B cell (primary cell): Measurements from ENCODE around the gene LRRC4B. TPM values are rescaled to one million over a fixed set of nuclear protein-coding genes. Genes with fewer than 3 reads are reported as not detected.

Experiments used
- ATAC-seq: fragments of 200-7000 bp; cut with Tn5 transposase; one replicate; pipeline ENCODE4 v1.10.0; 2021; ENCODE audit warnings: low read depth, mild to moderate bottlenecking, moderate number of reproducible peaks, moderate library complexity
- CTCF ChIA-PET: fragments of 350-600 bp; sonication (Branson Sonifier 250); formaldehyde crosslinking; loops from one replicate; lab custom pipeline; 2021; ENCODE audit warnings: antibody characterized with exemption, inconsistent platforms; lab: Charles Lee
- POLR2A ChIA-PET: fragments of 350-600 bp; sonication (Branson Sonifier 250); formaldehyde crosslinking; loops from one replicate; lab custom pipeline; 2021; ENCODE audit warnings: antibody characterized with exemption; lab: Charles Lee
- DNase-seq: peaks from one replicate; pipeline ENCODE4 v3.0.0; 2013
- H2AFZ ChIP-seq: 2 replicates; pipeline ENCODE4 v1.6.1; 2012; ENCODE audit warnings: mild to moderate bottlenecking, low read depth, low read length; ENCODE audit not compliant: insufficient read depth, poor library complexity, severe bottlenecking
- H3K27ac ChIP-seq, 2 donors: 1 replicate in 1 of 2; 2 replicates in 1 of 2; pipeline ENCODE4 v1.5.1; 2012 to 2013; ENCODE audit warnings: low read length in 2 of 2, mild to moderate bottlenecking in 2 of 2, moderate library complexity in 1 of 2
- H3K27me3 ChIP-seq, 4 experiments: fragments of 200-600 bp in 1 of 4; sonication (generic) in 1 of 4; replicated peaks in 1 of 4; 1 replicate in 2 of 4; 2 replicates in 2 of 4; pipeline versions ENCODE4 v1.6.1 to v1.7.0; 2013 to 2016; ENCODE audit warnings: low read length in 3 of 4, mild to moderate bottlenecking in 2 of 4, mixed read lengths in 1 of 4, moderate library complexity in 1 of 4; ENCODE audit not compliant: insufficient read depth in 4 of 4, control insufficient read depth in 3 of 4; ENCODE audit errors: control extremely low read depth in 1 of 4
- H3K36me3 ChIP-seq, 2 experiments: replicated peaks in 1 of 2; 1 replicate in 1 of 2; 2 replicates in 1 of 2; pipeline versions ENCODE4 v1.6.1 to v1.7.1; 2013; ENCODE audit warnings: low read length in 1 of 2; ENCODE audit not compliant: insufficient read depth in 2 of 2, control insufficient read depth in 1 of 2; ENCODE audit errors: control extremely low read depth in 1 of 2, extremely low read depth in 1 of 2
- H3K4me1 ChIP-seq, 2 donors: fragments of 200-600 bp in 1 of 2; sonication (generic) in 1 of 2; 1 replicate in 1 of 2; 2 replicates in 1 of 2; pipeline versions ENCODE4 v1.5.1 to v1.6.1; 2013 to 2017; ENCODE audit warnings: low read length in 2 of 2; ENCODE audit not compliant: control insufficient read depth in 2 of 2, insufficient read depth in 2 of 2
- H3K4me2 ChIP-seq: replicated peaks from 2 replicates; pipeline ENCODE3; 2012; ENCODE audit warnings: mild to moderate bottlenecking, low read depth, low read length; ENCODE audit not compliant: poor library complexity, severe bottlenecking
- H3K4me3 ChIP-seq, 5 experiments: fragments of 200-600 bp in 1 of 5; sonication (generic) in 1 of 5; 1 replicate in 3 of 5; 2 replicates in 2 of 5; pipeline versions ENCODE4 v1.5.1 to v1.7.0; 2011 to 2016; ENCODE audit warnings: low read length in 4 of 5, mild to moderate bottlenecking in 4 of 5, low read depth in 2 of 5, control low read depth in 1 of 5, moderate library complexity in 1 of 5; ENCODE audit not compliant: insufficient read depth in 1 of 5; ENCODE audit errors: control extremely low read depth in 1 of 5, extremely low read depth in 1 of 5
- H3K79me2 ChIP-seq: fragments of 200-600 bp; sonication (generic); one replicate; pipeline ENCODE4 v1.6.0; 2016; ENCODE audit warnings: low read length; ENCODE audit not compliant: control insufficient read depth, insufficient read depth
- H3K9ac ChIP-seq: fragments of 200-600 bp; sonication (generic); 2 replicates; pipeline ENCODE4 v1.6.1; 2017; ENCODE audit warnings: mild to moderate bottlenecking, low read length, moderate library complexity
- H3K9me3 ChIP-seq, 3 donors: one replicate each; pipeline versions ENCODE4 v1.6.1 to v1.7.1; 2013; ENCODE audit warnings: low read length in 2 of 3; ENCODE audit not compliant: control insufficient read depth in 2 of 3, insufficient read depth in 1 of 3; ENCODE audit errors: control extremely low read depth in 1 of 3
- H4K20me1 ChIP-seq: 2 replicates; pipeline ENCODE4 v1.6.0; 2012; ENCODE audit warnings: mild to moderate bottlenecking, low read length; ENCODE audit not compliant: insufficient read depth, control insufficient read depth, poor library complexity, severe bottlenecking
- H3K27ac Mint-ChIP-seq: one replicate; pipeline ENCODE4 v1.8.0; 2021; ENCODE audit warnings: mixed read lengths
- H3K27me3 Mint-ChIP-seq: one replicate; pipeline ENCODE4 v1.8.0; 2021; ENCODE audit warnings: mixed read lengths
- H3K4me1 Mint-ChIP-seq: one replicate; pipeline ENCODE4 v1.8.0; 2021; ENCODE audit warnings: mixed read lengths
- H3K4me3 Mint-ChIP-seq: one replicate; pipeline ENCODE4 v1.8.0; 2021; ENCODE audit warnings: mixed read lengths
- H3K9me3 Mint-ChIP-seq: one replicate; pipeline ENCODE4 v1.8.0; 2022; ENCODE audit warnings: mixed read lengths; ENCODE audit not compliant: insufficient read depth
- EZH2 ChIP-seq: IDR thresholded peaks from 2 replicates; pipeline ENCODE4 v1.6.1; 2012; ENCODE audit warnings: borderline replicate concordance, low read depth, mild to moderate bottlenecking, moderate library complexity, low read length; ENCODE audit not compliant: insufficient read depth, poor library complexity, severe bottlenecking
- WGBS: methylation state at CpG from one replicate; pipeline ENCODE4 v1.1.5; 2013; ENCODE audit warnings: missing lambda C conversion rate; ENCODE audit not compliant: insufficient coverage; 5-methylcytosine and 5-hydroxymethylcytosine counted together
- intact Hi-C: fragments of 100-400 bp; cut with micrococcal nuclease; formaldehyde crosslinking; loops from one replicate; pipeline ENCODE4 v1.10.0; 2022
- polyA plus RNA-seq: library from polyadenylated mRNA; depleted of rRNA; stranded (reverse); fragments of >200 nt; gene quantifications from 2 replicates; pipeline ENCODE4 v1.2.3, GENCODE V29; 2012
- total RNA-seq, 2 donors: library from RNA; stranded (reverse); fragments of 120-200 nt in 1 of 2; gene quantifications; 1 replicate in 1 of 2; 2 replicates in 1 of 2; pipeline versions ENCODE4 v1.2.3 to v1.2.4, GENCODE V29; 2013 to 2022
- TF ChIP-seq, protein P1 (sequence below): fragments of 200-600 bp; IDR thresholded peaks from one replicate; pipeline ENCODE4 v1.8.0; 2022; ENCODE audit warnings: antibody characterized with exemption, mild to moderate bottlenecking

LRRC4B gene
- total and polyA plus RNA-seq, 2 donors (not counting 1 experiment from before 2014, with no cell fraction given): 0.03 TPM; not detected in 1

- no peak overlapping the region for H3K27ac ChIP-seq
- H4K20me1 ChIP-seq: no peaks in the 10 kb centered on the region
- ChIA-PET CTCF (interaction anchor here (0.7 to 1.0 kb wide), 2 partner anchors 39 to 176 kb away, joined by 3 to 4 read pairs; no protein-coding TSS in a partner anchor), POLR2A (interaction anchor here (0.7 kb wide), 1 partner anchor 97 kb away, joined by 5 read pairs; the partner anchor contains the start of gene JOSD2)
- peaks cover 0 to 26% (median 2%) of the 10 kb centered on the region in 4 experiments for H3K27me3 ChIP-seq
- DNase-seq (peak; percentile 82), ATAC-seq (peak; percentile 65)
- H3K4me3 ChIP-seq: peak overlapping the region in 1 of 5 experiments; percentile 19
- H3K79me2 ChIP-seq: no peaks in the 10 kb centered on the region
- H3K36me3 ChIP-seq: no peaks in the 10 kb centered on the region
- peaks cover 8% of the 10 kb centered on the region for H3K9me3 Mint-ChIP-seq
- H3K9me3 ChIP-seq: peaks cover 0 to 31% (median 2%) of the 10 kb centered on the region in 3 donors
- intact Hi-C loops: no loop called here
- no peak overlapping the region for H3K27ac Mint-ChIP-seq
- H3K27me3 Mint-ChIP-seq: peaks cover 25% of the 10 kb centered on the region
- TF ChIP-seq EZH2: no peak
- TF ChIP-seq, protein P1, sequence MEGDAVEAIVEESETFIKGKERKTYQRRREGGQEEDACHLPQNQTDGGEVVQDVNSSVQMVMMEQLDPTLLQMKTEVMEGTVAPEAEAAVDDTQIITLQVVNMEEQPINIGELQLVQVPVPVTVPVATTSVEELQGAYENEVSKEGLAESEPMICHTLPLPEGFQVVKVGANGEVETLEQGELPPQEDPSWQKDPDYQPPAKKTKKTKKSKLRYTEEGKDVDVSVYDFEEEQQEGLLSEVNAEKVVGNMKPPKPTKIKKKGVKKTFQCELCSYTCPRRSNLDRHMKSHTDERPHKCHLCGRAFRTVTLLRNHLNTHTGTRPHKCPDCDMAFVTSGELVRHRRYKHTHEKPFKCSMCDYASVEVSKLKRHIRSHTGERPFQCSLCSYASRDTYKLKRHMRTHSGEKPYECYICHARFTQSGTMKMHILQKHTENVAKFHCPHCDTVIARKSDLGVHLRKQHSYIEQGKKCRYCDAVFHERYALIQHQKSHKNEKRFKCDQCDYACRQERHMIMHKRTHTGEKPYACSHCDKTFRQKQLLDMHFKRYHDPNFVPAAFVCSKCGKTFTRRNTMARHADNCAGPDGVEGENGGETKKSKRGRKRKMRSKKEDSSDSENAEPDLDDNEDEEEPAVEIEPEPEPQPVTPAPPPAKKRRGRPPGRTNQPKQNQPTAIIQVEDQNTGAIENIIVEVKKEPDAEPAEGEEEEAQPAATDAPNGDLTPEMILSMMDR: peak; percentile 48
- peak overlapping the region; percentile 60 for H3K4me2 ChIP-seq
- H3K9ac ChIP-seq: no peak overlapping the region
- H2AFZ ChIP-seq: peak overlapping the region; percentile 52
- WGBS: 20% methylated on average over 55 of the region's 56 CpGs
- H3K4me3 Mint-ChIP-seq: peak overlapping the region; percentile 51
- peaks cover 11 to 13% of the 10 kb centered on the region in 2 donors for H3K4me1 ChIP-seq
- H3K4me1 Mint-ChIP-seq: peaks cover 9% of the 10 kb centered on the region
Observed at GRCh38 chr19:50607874-50608785, 39.9 kb upstream of the LRRC4B start.
